HTERT RPE-1 (cell line): ENCODE results near the gene CBX6.
"Not testable (repeated sequence)": the region's sequence is repeated elsewhere in the genome, so short reads cannot be mapped to it uniquely, and the experiment has no call there.

Experiments
- in situ Hi-C: fragments of 300-500 bp; cut with MboI; formaldehyde crosslinking; loops from 4 replicates; pipeline ENCODE4 v1.14.3; 2020; ENCODE audit warnings: low sequenced_read_pairs

Gene CBX6

DNA sequence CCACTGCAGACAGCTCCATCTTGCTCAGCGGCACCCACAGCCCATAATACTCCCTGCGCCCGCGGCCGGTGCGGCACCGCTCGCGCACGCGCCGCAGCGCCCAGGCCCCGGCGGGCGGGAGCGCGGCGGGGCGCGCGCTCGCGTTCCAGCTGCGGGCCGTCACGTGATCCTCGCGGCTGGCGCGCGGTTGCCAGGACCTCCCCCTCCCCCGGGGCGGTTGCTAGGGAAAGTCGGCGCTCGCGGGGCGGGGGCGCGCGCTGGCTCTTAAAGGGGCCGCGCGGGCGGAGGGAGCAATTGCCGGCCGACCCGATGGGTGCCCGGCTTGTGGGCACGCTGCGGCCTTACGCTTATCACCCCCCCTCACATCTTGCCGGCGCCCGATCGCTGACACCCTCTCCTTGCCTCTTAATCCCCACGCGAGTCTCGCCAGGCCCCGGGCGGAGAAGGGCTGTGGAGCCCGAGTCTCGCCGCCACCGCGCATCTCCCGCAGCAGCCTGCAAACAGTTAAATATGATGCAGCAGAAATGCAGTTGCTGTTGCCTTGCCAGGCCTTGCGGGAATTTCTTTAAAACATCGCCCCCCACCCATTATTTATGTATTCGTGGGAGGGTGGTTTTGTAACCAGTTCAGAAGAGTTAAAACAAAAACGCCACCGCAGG lies at the start of gene CBX6:
CBX6 (minus strand) TSS at position 45 of the 659 bp plus-strand sequence; CDS start at position 19, 26 bp downstream.
- in situ Hi-C loops: no loop called here

DNA sequence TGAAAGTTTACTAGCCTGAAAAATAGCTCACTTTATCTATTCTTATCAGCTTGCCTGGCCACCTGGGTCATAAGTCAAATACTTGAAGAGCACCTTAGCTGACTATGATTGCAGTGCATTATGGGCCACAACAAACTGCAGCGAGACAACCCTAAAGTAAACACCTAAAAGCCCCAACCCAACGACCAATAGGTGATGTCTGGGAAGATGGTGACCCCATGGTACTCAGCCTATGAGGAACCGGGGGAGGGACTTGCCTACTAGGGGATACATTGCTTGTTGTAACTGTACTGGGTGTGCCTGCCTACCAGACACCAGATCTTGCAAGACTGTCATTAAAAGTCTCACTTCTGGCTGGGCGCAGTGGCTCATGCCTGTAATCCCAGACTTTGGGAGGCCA lies 49.8 kb upstream of the CBX6 start:
- in situ Hi-C loops: no loop called here

GRCh38 chr22:38921120-38921519 lies 49.1 kb upstream of the CBX6 start:
- in situ Hi-C loops: no loop called here

- in situ Hi-C loops: no loop called here
These were observed 47.7 kb upstream of the CBX6 start for GRCh38 chr22:38919631-38920190.

DNA sequence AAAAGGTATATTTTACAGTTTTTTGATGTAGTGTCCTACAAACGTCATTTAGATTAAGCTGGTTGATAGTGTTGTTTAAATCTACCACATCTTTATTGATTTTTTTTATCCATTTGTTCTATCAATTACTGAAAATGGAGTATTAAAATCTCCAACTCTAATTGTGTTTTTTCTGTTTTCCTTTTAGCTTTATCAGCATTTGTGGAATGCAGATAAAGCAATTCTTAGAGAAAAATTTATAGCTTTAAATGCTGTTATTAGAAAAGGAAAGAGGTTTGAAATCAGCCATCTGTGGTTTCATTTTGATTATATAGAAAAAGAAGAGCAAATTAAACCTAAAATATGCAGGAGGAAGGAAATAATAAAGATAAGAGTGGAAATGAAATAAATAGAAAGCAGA lies 39.4 kb upstream of the CBX6 start:
- in situ Hi-C loops: no loop called here

- in situ Hi-C loops: no loop called here
These were observed 35.8 kb upstream of the CBX6 start for GRCh38 chr22:38907767-38908166.

GRCh38 chr22:38906052-38906451 lies 34.0 kb upstream of the CBX6 start:
- in situ Hi-C loops: no loop called here

DNA sequence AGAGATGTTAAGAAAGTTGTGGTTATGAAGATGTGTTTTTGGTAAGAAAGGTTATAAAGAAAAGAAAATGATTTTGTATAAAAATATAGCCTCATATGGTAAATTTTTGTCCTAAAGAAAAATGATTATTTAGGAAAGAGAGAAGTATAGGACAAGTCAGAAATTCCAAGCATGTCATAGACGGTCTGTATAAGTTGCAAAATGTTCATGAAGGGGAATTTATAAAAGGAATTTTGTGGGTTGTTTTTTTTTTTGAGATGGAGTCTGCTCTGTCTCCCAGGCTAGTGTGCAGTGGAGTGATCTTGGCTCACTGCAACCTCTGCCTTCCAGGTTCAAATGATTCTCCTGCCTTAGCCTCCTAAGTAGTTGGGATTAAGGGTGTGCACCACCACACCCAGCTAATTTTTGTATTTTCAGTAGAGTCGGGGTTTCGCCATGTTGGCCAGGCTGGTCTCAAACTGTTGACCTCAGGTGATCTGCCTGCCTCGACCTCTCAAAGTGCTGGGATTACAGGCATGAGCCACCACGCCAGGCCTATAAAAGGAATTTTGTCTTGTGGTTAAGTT lies 32.1 kb upstream of the CBX6 start:
- in situ Hi-C loops: not testable (repeated sequence)

GRCh38 chr22:38901111-38901641 lies 29.2 kb upstream of the CBX6 start:
- in situ Hi-C loops: no loop called here

- in situ Hi-C loops: no loop called here
These were observed 28.7 kb upstream of the CBX6 start for GRCh38 chr22:38900677-38901076.

DNA sequence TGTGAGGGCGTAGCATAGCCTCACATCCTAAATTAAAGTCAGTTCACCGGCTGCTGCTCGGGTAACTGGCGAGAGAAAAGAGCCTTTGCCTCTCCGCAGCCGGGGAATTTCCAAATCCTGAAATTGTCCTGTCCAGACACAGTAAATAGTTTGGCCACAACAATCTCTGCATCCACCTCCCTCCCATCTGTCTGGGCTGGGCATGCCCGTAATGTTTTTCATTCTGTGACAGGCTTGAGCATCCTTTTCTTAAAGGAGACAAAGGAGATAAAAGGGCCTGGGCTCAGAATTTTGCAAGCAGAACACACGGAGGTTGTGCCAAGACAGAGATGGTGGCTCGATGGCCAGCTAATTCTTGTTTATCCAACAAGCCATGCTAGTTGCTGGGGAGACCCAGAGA lies 19.2 kb upstream of the CBX6 start:
- in situ Hi-C loops: no loop called here

- in situ Hi-C loops: no loop called here
These were observed 18.4 kb upstream of the CBX6 start for GRCh38 chr22:38890377-38890776.

DNA sequence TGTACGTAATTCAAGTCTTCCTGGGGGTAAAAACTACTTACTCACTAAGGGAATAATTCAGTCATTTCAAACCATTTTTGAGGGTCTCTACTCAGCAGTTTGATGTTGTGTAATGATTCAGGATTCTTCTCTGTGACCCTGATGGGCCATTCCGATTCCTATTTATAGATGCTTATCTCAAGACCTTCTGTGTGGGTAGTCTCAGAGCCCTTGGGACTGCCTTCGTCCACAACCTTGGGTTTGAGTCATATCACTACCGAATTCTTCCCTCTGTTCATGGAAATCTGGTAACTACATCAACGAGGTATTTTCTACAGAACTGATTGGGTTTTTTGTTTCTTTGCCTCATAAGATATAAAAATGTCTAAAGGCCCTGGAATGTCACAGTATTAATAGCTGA lies 14.3 kb upstream of the CBX6 start:
- in situ Hi-C loops: no loop called here

- in situ Hi-C loops: no loop called here
These were observed 11.1 kb upstream of the CBX6 start for GRCh38 chr22:38882972-38883622.

GRCh38 chr22:38881997-38882879 lies 10.2 kb upstream of the CBX6 start:
- in situ Hi-C loops: no loop called here

- in situ Hi-C loops: no loop called here
These were observed 9.5 kb upstream of the CBX6 start for GRCh38 chr22:38881464-38881871.

DNA sequence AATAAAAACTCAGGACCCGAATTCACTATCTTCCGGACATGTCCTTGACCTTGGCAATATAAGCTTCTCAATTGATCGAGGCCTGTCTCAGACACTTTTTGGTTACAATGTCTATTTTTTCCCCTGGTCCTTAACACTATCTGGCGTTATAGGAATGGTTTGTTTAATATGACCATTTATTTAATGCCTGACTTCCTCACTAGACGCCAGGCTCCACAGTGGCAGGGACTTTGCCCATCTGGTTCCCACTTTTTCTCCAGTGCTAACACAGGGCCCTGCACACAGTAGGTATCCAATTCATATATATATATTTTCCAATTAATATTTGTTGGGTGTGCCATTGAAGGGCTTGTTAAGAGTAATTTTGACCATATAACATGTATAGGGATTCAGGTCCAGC lies 7.9 kb upstream of the CBX6 start:
- in situ Hi-C loops: no loop called here

GRCh38 chr22:38879108-38879729 lies 7.2 kb upstream of the CBX6 start:
- in situ Hi-C loops: no loop called here

DNA sequence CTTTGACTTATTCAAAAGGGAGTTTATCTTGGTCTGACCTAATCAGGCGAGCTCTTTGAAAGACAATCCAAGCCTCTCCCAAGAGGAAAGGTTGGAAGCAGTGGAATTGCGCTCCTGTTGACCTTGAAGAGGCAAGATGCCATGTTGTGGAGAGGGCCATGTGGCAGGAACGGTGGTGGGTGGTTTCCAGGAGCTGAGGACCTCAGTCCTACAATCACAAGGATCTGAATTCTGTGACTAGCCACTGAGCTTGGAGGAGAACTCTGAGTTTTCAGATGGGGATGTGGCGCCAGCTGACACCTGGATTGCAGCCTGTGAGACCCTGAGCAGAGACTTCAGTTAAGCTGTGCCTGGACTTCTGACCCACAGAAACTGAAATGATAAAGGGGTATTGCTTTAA lies 6.0 kb upstream of the CBX6 start:
- in situ Hi-C loops: no loop called here

DNA sequence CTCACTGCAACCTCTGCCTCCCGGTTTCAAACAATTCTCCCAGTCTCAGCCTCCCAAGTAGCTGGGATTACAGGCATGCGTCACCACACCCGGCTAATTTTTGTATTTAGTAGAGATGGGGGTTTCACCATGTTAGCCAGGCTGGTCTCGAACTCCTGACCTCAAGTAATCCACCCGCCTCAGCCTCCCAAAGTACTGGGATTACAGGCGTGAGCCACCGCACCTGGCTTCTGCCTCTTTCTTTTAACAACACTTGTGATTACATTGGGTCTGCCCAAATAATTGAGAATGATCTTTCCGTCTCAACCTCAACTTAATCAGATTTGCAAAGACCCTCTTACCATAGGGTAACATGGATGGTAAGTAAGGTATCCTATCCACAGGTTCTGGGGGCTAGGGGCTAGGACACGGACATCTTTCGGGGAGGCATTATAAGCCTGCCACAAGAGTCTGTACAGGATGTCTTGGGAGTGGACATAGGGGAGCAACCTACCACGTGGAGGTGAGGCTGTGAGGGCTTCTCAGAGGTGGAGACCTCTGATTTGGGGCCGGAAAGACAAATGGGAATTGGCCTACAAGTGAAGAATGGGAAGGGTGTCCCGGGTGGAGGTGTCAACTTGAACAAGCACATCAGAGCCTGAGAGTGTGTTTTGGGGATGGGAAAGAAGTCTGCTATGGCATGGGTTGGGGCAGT lies 2.7 kb upstream of the CBX6 start:
- in situ Hi-C loops: no loop called here
